Iris pigment epithelial cell (primary cell): ENCODE measurements around the gene DNAH7.
"Not testable (repeated sequence)": the region's sequence is repeated elsewhere in the genome, so short reads cannot be mapped to it uniquely, and the experiment has no call there.

Experiments
- DNase-seq: peaks from one replicate; pipeline ENCODE4 v3.0.0-alpha.2; 2011; ENCODE audit warnings: low read depth

The DNAH7 gene

GRCh38 chr2:195721042-195721441, 347.6 kb downstream of the DNAH7 start:
- no peak for DNase-seq

- no peak for DNase-seq
These were observed 352.2 kb downstream of the DNAH7 start for GRCh38 chr2:195716466-195716865.

- DNase-seq: no peak
These were observed 357.2 kb downstream of the DNAH7 start for GRCh38 chr2:195711478-195711877.

GRCh38 chr2:195709901-195710806, 358.5 kb downstream of the DNAH7 start:
- peak; percentile 86 for DNase-seq

- DNase-seq: peak; percentile 67
These were observed 362.3 kb downstream of the DNAH7 start for GRCh38 chr2:195706161-195706900.

- no peak for DNase-seq
These were observed 368.2 kb downstream of the DNAH7 start for GRCh38 chr2:195700480-195700879.

GRCh38 chr2:195697681-195698220, 370.9 kb downstream of the DNAH7 start:
- DNase-seq: no peak

GRCh38 chr2:195696012-195696411, 372.6 kb downstream of the DNAH7 start:
- no peak for DNase-seq

- no peak for DNase-seq
These were observed 373.5 kb downstream of the DNAH7 start for GRCh38 chr2:195695002-195695631.

- no peak for DNase-seq
These were observed 374.1 kb downstream of the DNAH7 start for GRCh38 chr2:195694553-195694952.

GRCh38 chr2:195692531-195692930, 376.1 kb downstream of the DNAH7 start:
- DNase-seq: not testable (repeated sequence)
